ENCODE data around the gene GALNT7. TPM values are rescaled to one million over a fixed set of nuclear protein-coding genes. Genes with fewer than 3 reads are reported as not detected.

GALNT7 gene
- total RNA-seq, 1 donor from 2014 or later = 22.0 TPM

DNA sequence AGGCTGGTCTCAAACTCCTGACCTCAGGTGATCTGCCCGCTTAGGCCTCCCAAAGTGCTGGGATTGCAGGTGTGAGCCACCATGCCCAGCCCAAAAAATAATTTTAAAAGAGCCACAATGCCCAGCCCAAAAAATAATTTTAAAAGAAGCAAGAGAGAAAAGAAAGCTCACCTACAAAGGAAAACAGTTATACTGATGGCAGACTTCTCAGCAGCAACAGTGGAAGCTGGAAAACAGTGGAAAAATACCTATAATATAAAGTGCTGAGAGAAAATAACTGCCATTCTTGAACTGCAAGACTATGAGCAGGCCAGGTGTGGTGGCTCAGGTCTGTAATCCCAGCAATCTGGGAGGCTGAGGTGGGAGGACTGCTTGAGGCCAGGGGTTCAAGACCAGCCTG, 178.9 kb downstream of the GALNT7 start:
- ATAC-seq (no peak), DNase-seq (no peak)
- TF ChIP-seq, protein P1, sequence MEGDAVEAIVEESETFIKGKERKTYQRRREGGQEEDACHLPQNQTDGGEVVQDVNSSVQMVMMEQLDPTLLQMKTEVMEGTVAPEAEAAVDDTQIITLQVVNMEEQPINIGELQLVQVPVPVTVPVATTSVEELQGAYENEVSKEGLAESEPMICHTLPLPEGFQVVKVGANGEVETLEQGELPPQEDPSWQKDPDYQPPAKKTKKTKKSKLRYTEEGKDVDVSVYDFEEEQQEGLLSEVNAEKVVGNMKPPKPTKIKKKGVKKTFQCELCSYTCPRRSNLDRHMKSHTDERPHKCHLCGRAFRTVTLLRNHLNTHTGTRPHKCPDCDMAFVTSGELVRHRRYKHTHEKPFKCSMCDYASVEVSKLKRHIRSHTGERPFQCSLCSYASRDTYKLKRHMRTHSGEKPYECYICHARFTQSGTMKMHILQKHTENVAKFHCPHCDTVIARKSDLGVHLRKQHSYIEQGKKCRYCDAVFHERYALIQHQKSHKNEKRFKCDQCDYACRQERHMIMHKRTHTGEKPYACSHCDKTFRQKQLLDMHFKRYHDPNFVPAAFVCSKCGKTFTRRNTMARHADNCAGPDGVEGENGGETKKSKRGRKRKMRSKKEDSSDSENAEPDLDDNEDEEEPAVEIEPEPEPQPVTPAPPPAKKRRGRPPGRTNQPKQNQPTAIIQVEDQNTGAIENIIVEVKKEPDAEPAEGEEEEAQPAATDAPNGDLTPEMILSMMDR (IDR thresholded peaks at IDR 0.05) = no peak
- Histone ChIP-seq H3K27ac (no peak overlapping the region), H3K4me3 (no peak overlapping the region), H3K9me3 (no peaks in the 10 kb centered on the region), H3K4me1 (no peaks in the 10 kb centered on the region), H3K27me3 (ENCODE audit: low read depth) (no peaks in the 10 kb centered on the region), H3K36me3 (no peaks in the 10 kb centered on the region)
- intact Hi-C loops (cut with DNase I) = no loop called here

DNA sequence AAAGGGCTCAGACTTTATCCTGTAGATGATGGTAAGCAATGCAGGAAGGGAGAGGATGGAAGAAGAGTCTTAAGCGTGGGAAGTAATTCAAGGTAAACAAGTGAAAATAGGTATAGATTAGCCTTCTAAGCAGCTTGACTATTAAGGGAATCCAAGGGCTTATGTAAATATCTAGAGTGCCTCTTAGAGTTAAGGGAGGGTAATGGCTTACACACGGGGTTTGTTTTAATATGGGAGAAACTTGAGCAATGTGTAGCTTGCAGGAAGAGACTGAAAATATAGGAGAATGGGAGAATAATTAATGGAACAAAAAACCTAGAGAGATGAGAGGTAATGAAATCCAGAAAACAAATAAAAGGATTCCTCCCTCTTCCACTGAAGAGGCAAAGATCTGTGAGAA, 189.3 kb downstream of the GALNT7 start:
- DNase-seq (no peak), ATAC-seq (peak in 1 of 2 donors; percentile 49)
- intact Hi-C loops (cut with DNase I) = no loop called here

DNA sequence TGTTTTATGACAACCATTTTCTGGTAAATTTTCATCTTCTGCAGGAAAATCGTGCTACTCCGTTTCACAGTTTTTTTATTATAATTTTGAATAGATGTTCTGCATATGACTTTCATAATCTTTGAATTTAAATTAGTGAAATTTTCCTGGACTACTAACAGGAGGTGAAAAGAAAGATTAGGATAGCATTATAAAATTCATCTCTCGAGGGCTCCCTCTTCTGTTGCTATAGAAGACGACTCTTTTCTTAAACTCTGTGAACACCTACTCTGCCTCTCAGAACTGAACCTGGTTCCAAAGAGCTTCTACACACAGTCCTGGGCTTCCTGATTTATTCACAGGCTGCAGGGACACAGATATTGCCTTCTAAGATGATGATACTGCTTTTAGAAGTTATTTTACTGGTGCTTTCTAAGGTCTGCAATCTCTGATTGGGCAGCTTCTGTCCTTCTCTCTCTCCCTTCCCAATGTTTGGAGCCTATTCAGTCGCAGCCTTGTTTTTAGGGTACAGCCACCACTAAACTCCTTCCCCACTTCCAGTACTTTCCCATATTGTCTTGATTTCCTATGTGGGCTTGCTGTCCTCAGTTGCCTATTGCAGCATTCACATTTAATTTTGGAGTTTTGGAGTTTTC, 192.1 kb downstream of the GALNT7 start:
- Histone ChIP-seq H3K36me3 (no peaks in the 10 kb centered on the region), H3K4me1 (no peaks in the 10 kb centered on the region), H3K4me3 (no peak overlapping the region), H3K9me3 (no peaks in the 10 kb centered on the region), H3K27ac (no peak overlapping the region), H3K27me3 (ENCODE audit: low read depth) (no peaks in the 10 kb centered on the region)
- TF ChIP-seq, protein P1 (IDR thresholded peaks at IDR 0.05) = peak; percentile 6
- ATAC-seq = no peak
- intact Hi-C loops (cut with DNase I) = no loop called here
- no peak for DNase-seq

More for the DNA sequence above, 189.3 kb downstream of the GALNT7 start:
- Histone ChIP-seq H3K36me3 (no peaks in the 10 kb centered on the region), H3K27ac (no peak overlapping the region), H3K4me1 (no peaks in the 10 kb centered on the region), H3K4me3 (no peak overlapping the region), H3K27me3 (ENCODE audit: low read depth) (no peaks in the 10 kb centered on the region), H3K9me3 (no peaks in the 10 kb centered on the region)
- TF ChIP-seq, protein P1 (IDR thresholded peaks at IDR 0.05) = no peak

DNA sequence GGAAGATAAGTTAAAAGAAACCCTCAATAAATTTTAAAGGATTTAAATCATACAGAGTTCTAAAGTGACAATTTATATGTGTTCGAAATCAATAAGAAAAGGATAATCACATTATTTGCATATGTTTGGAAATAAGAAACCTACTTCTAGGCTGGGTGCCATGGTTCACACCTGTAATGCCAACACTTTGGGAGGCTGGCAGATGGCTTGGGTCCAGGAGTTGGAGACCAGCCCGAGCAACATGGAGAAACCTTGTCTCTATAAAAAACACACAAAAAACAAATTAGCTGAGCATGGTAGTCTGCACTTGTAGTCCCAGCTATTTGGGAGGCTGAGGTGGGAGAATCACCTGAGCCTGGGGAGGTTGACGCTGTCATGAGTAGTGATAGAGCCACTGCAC, 194.1 kb downstream of the GALNT7 start:
- no peak for DNase-seq
- Histone ChIP-seq H3K27me3 (ENCODE audit: low read depth) (no peaks in the 10 kb centered on the region), H3K4me3 (no peak overlapping the region), H3K36me3 (no peaks in the 10 kb centered on the region), H3K4me1 (peaks cover 6% of the 10 kb centered on the region), H3K27ac (no peak overlapping the region), H3K9me3 (no peaks in the 10 kb centered on the region)
- TF ChIP-seq, protein P1 (IDR thresholded peaks at IDR 0.05) = no peak
- ATAC-seq = no peak
- intact Hi-C loops (cut with DNase I) = no loop called here

DNA sequence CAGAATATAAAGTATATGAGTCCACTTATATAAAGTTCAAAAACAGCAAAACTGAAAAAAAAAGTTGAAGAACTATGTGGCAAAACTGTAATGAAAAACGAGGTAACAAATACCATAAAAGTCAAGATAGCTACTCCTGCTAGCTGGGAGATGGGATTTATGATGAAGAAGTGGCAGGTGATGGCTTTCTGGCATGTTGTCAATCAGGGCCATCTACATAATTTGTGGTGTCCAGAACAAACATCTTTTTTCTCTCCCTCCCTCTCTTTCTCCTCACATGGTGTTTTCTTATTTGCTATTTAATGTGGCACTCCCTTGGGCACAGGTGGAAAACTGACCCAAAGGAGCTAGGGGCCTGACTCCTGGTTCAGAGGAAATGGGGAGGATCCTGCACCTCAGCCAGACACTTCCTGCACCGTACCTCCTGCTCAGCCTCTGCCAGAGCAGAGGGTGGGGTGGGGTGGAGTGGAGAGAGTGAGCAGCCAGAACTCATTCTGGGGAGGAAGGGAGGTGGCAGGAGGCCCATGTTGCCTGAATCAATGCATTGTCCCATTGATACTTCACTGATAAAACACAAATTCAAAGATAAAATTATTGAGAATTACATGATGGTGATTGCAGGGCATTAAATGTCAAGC, 196.9 kb downstream of the GALNT7 start:
- Histone ChIP-seq H3K27me3 (ENCODE audit: low read depth) (no peaks in the 10 kb centered on the region), H3K4me1 (peaks cover 8% of the 10 kb centered on the region), H3K4me3 (no peak overlapping the region), H3K9me3 (no peaks in the 10 kb centered on the region), H3K27ac (no peak overlapping the region), H3K36me3 (no peaks in the 10 kb centered on the region)
- TF ChIP-seq, protein P1 (IDR thresholded peaks at IDR 0.05) = no peak
- no peak for DNase-seq
- intact Hi-C loops (cut with DNase I) = no loop called here
- ATAC-seq = no peak

All from lower lobe of right lung (tissue), 2 donors.